Stomach (tissue), 9 donors: Measurements from ENCODE around the gene MFSD6L. TPM values are rescaled to one million over a fixed set of nuclear protein-coding genes. Genes with fewer than 3 reads are reported as not detected.

Source experiments
- DNase-seq, 2 donors: peaks; one replicate each; pipeline versions ENCODE4 v3.0.0 to v3.0.0-alpha.2; 2013 to 2019
- H3K27ac ChIP-seq, 5 donors: fragments of 200-600 bp in 4 of 5; sonication (generic) in 4 of 5; one replicate each; pipeline ENCODE4 v1.5.1; 2013 to 2019; ENCODE audit warnings: mild to moderate bottlenecking in 1 of 5, moderate library complexity in 1 of 5
- H3K27me3 ChIP-seq, 3 donors: fragments of 200-600 bp; sonication (generic); one replicate each; pipeline ENCODE4 v1.5.1; 2017 to 2019; ENCODE audit warnings: mixed run types in 1 of 3
- H3K36me3 ChIP-seq, 4 donors: fragments of 200-600 bp; sonication (generic); 1 replicate in 3 of 4; 2 replicates in 1 of 4; pipeline ENCODE4 v1.5.1; 2016 to 2019
- H3K4me1 ChIP-seq, 4 donors: fragments of 200-600 bp; sonication (generic); one replicate each; pipeline ENCODE4 v1.5.1; 2016 to 2019
- H3K4me3 ChIP-seq, 4 donors: fragments of 200-600 bp; sonication (generic) in 3 of 4; one replicate each; pipeline ENCODE4 v1.5.1; 2016 to 2019; ENCODE audit warnings: mild to moderate bottlenecking in 1 of 4
- H3K9me3 ChIP-seq, 4 donors: fragments of 200-600 bp; sonication (generic); one replicate each; pipeline ENCODE4 v1.5.1; 2016 to 2019
- CTCF ChIP-seq, 7 experiments: fragments of 450-650 bp in 4 of 7; fragments of 200-600 bp in 3 of 7; sonication (generic) in 3 of 7; IDR thresholded peaks; one replicate each; pipeline ENCODE4 v1.5.1; 2016 to 2019; ENCODE audit warnings: antibody characterized with exemption in 7 of 7, control low read depth in 2 of 7, mild to moderate bottlenecking in 1 of 7
- EP300 ChIP-seq: sonication (generic); formaldehyde crosslinking; IDR thresholded peaks from one replicate; pipeline ENCODE4 v1.6.1; 2017; ENCODE audit warnings: antibody characterized with exemption
- POLR2A ChIP-seq, 4 donors: fragments of 450-650 bp; IDR thresholded peaks; one replicate each; pipeline ENCODE4 v1.6.1; 2016; ENCODE audit warnings: antibody characterized with exemption in 4 of 4, control low read depth in 2 of 4, mild to moderate bottlenecking in 1 of 4, moderate library complexity in 1 of 4
- POLR2AphosphoS5 ChIP-seq, 3 donors: sonication (generic); formaldehyde crosslinking; IDR thresholded peaks; one replicate each; pipeline ENCODE4 v1.6.1; 2016; ENCODE audit warnings: antibody characterized with exemption in 3 of 3
- WGBS, 5 donors: extraction: QIAGEN DNeasy Blood & Tissue Kit in 3 of 5; methylation state at CpG; one replicate each; pipeline versions ENCODE4 v1.1.5 to v1.1.7; 2013 to 2018; 5-methylcytosine and 5-hydroxymethylcytosine counted together
- intact Hi-C: fragments of 100-400 bp; cut with DNase I; formaldehyde crosslinking; loops from one replicate; pipeline ENCODE4 v1.15.1; 2023; ENCODE audit warnings: low total_unique reads
- polyA plus RNA-seq, 3 donors: library from polyadenylated mRNA; stranded (reverse); fragments of 200-250 nt; gene quantifications; one replicate each; pipeline ENCODE4 v1.2.3, GENCODE V29; 2013
- total RNA-seq, 5 donors: library from RNA; depleted of rRNA; stranded (reverse); fragments of >200 nt; gene quantifications; one replicate each; pipeline versions ENCODE4 v1.1.0 to v1.2.3, GENCODE V29; 2014 to 2016
- donor health status: healthy with polysubstance abuse.
- donor health status: Bipolar disorder and iron deficiency.
- donor health status: healthy.

The MFSD6L gene
- total and polyA plus RNA-seq, 8 donors, result 0.76 to 22.6 (median 4.5) TPM; not detected in 2

- Histone ChIP-seq H3K27ac (no peak overlapping the region), H3K36me3 (no peaks in the 10 kb centered on the region), H3K9me3 (no peaks in the 10 kb centered on the region), H3K27me3 (peaks cover 0 to 30% (median 0%) of the 10 kb centered on the region in 3 donors), H3K4me3 (no peak overlapping the region), H3K4me1 (no peaks in the 10 kb centered on the region)
- no peak for DNase-seq
- intact Hi-C loops, result no loop called here
- WGBS, 5 donors, result 71 to 81% (median 79%) methylated on average over 11 to 12 of the region's 12 CpGs
- TF ChIP-seq CTCF (IDR thresholded peaks at IDR 0.05), result no peak
- no peak for TF ChIP-seq POLR2AphosphoS5 (IDR thresholded peaks at IDR 0.05)
- no peak for TF ChIP-seq EP300
- TF ChIP-seq POLR2A (IDR thresholded peaks at IDR 0.05), result no peak
Measured at GRCh38 chr17:8753136-8753975, 45.8 kb downstream of the MFSD6L start.

- H3K27me3 ChIP-seq, result peaks cover 0 to 11% (median 0%) of the 10 kb centered on the region in 3 donors
- H3K9me3 ChIP-seq, result no peaks in the 10 kb centered on the region
- no peak for TF ChIP-seq POLR2AphosphoS5 (IDR thresholded peaks at IDR 0.05)
- no peak for TF ChIP-seq CTCF (IDR thresholded peaks at IDR 0.05)
- 58 to 73% (median 71%) methylated on average over 3 of the region's 3 CpGs for WGBS, 5 donors
- intact Hi-C loops, result no loop called here
- H3K4me1 ChIP-seq, result peaks cover 5 to 20% (median 15%) of the 10 kb centered on the region in 4 donors
- no peak for DNase-seq
- no peak overlapping the region for H3K4me3 ChIP-seq
- no peaks in the 10 kb centered on the region for H3K36me3 ChIP-seq
- H3K27ac ChIP-seq, result no peak overlapping the region
Measured at GRCh38 chr17:8749616-8750015, 49.5 kb downstream of the MFSD6L start.

GRCh38 chr17:8747742-8748141 is 51.4 kb downstream of the MFSD6L start:
- peaks cover 5 to 20% (median 15%) of the 10 kb centered on the region in 4 donors for H3K4me1 ChIP-seq
- no peaks in the 10 kb centered on the region for H3K9me3 ChIP-seq
- no peak for DNase-seq
- H3K27me3 ChIP-seq, result peaks cover 0 to 7% (median 0%) of the 10 kb centered on the region in 3 donors
- no peak overlapping the region for H3K4me3 ChIP-seq
- WGBS, 5 donors, result 75 to 89% (median 83%) methylated on average over 3 of the region's 3 CpGs
- H3K27ac ChIP-seq, result no peak overlapping the region
- TF ChIP-seq CTCF (IDR thresholded peaks at IDR 0.05), result no peak
- no peak for TF ChIP-seq POLR2A (IDR thresholded peaks at IDR 0.05)
- no peak for TF ChIP-seq EP300
- TF ChIP-seq POLR2AphosphoS5 (IDR thresholded peaks at IDR 0.05), result no peak
- intact Hi-C loops, result no loop called here
- no peaks in the 10 kb centered on the region for H3K36me3 ChIP-seq

Other genes with a start within 250 kb of the MFSD6L start
- gene MYH10, start 168.6 kb downstream of the MFSD6L start, total RNA-seq, result 100 to 1,000 TPM in 1 of 5 donors, 10 to 100 TPM in 3, 1 to 10 TPM in 1; 9.3 to 104 (median 24.2) TPM
- gene MYH10, start 168.6 kb downstream of the MFSD6L start, polyA plus RNA-seq, result 1 to 10 TPM; 1.8 to 2.4 (median 2.3) TPM
- not detected for gene CCDC42, start 54.5 kb downstream of the MFSD6L start, total RNA-seq
- gene CCDC42, start 54.5 kb downstream of the MFSD6L start, polyA plus RNA-seq, result not detected
- not detected for gene SPDYE4, start 40.8 kb downstream of the MFSD6L start, total RNA-seq
- not detected for gene SPDYE4, start 40.8 kb downstream of the MFSD6L start, polyA plus RNA-seq
- gene PIK3R6, start 68.3 kb upstream of the MFSD6L start, total RNA-seq, result 1 to 10 TPM in 1 of 5 donors, under 1 TPM in 3, not detected in 1; under 0.01 to 4.3 (median 0.33) TPM
- 1 to 10 TPM in 1 of 3 donors, under 1 TPM in 2; 0.35 to 1.2 (median 0.50) TPM for gene PIK3R6, start 68.3 kb upstream of the MFSD6L start, polyA plus RNA-seq
- 10 to 100 TPM in 2 of 5 donors, 1 to 10 TPM in 2, not detected in 1; 5.1 to 29.8 (median 13.2) TPM for gene PIK3R5, start 166.3 kb upstream of the MFSD6L start, total RNA-seq
- gene PIK3R5, start 166.3 kb upstream of the MFSD6L start, polyA plus RNA-seq, result 1 to 10 TPM in 2 of 3 donors, under 1 TPM in 1; 0.90 to 3.4 (median 2.9) TPM
- 10 to 100 TPM in 2 of 5 donors, 1 to 10 TPM in 3; 5.8 to 56.2 (median 9.0) TPM for gene NTN1, start 222.1 kb upstream of the MFSD6L start, total RNA-seq
- gene NTN1, start 222.1 kb upstream of the MFSD6L start, polyA plus RNA-seq, result 10 to 100 TPM in 1 of 3 donors, 1 to 10 TPM in 2; 2.9 to 16.6 (median 3.3) TPM